SK-N-SH (cell line): ENCODE data around the gene GPR34. TPM values are rescaled to one million over a fixed set of nuclear protein-coding genes. Genes with fewer than 3 reads are reported as not detected.

Experiments
- CTCF ChIA-PET: fragments of 300-600, 350-600 bp; formaldehyde crosslinking; extraction: SDS; loops from one replicate; lab custom pipeline; 2021; lab: Yijun Ruan, JAX
- POLR2A ChIA-PET: fragments of 350-600 bp; sonication (Branson Sonifier 250); formaldehyde crosslinking; extraction: SDS; loops from one replicate; lab custom pipeline; 2020; ENCODE audit warnings: antibody characterized with exemption, inconsistent platforms; lab: Yijun Ruan, JAX
- DNase-seq: peaks from one replicate; pipeline ENCODE4 v3.0.0; 2012
- H2AFZ ChIP-seq: fragments of 200-600 bp; sonication (generic); 2 replicates; pipeline ENCODE4 v1.8.1; 2016; ENCODE audit warnings: antibody characterized with exemption, mild to moderate bottlenecking, low read depth
- H3F3A ChIP-seq: fragments of 200-600 bp; sonication (generic); replicated peaks from 2 replicates; pipeline ENCODE3; 2016; ENCODE audit warnings: antibody characterized with exemption, mild to moderate bottlenecking; ENCODE audit not compliant: insufficient read depth
- H3K27ac ChIP-seq, 2 experiments: fragments of 200-500 bp in 1 of 2; fragments of 200-600 bp in 1 of 2; sonication (Bioruptor generic) in 1 of 2; sonication (generic), shearing (Covaris generic) in 1 of 2; 2 replicates each; pipeline versions ENCODE4 v1.5.1 to v1.6.1; 2014 to 2016; ENCODE audit warnings: low read depth in 2 of 2, inconsistent platforms in 1 of 2, low read length in 1 of 2, mild to moderate bottlenecking in 1 of 2, mixed read lengths in 1 of 2
- H3K27me3 ChIP-seq: fragments of 200-600 bp; sonication (generic), shearing (Covaris generic); 2 replicates; pipeline ENCODE4 v1.6.1; 2016; ENCODE audit warnings: mixed run types; ENCODE audit not compliant: insufficient read depth
- H3K36me3 ChIP-seq, 2 experiments: fragments of 200-500 bp in 1 of 2; fragments of 200-600 bp in 1 of 2; sonication (Bioruptor generic) in 1 of 2; sonication (generic) in 1 of 2; replicated peaks in 1 of 2; 2 replicates each; pipeline versions ENCODE3 to v1.5.1; 2014 to 2016; ENCODE audit warnings: low read length in 1 of 2, mild to moderate bottlenecking in 1 of 2; ENCODE audit not compliant: insufficient read depth in 2 of 2, control insufficient read depth in 1 of 2
- H3K4me1 ChIP-seq, 2 experiments: fragments of 200-500 bp in 1 of 2; fragments of 200-600 bp in 1 of 2; sonication (Bioruptor generic) in 1 of 2; sonication (generic), shearing (Covaris generic) in 1 of 2; 2 replicates each; pipeline versions ENCODE4 v1.5.1 to v1.6.1; 2014 to 2016; ENCODE audit warnings: low read depth in 1 of 2, low read length in 1 of 2, mixed run types in 1 of 2; ENCODE audit not compliant: insufficient read depth in 2 of 2, control insufficient read depth in 1 of 2
- H3K4me2 ChIP-seq: fragments of 200-600 bp; sonication (generic), shearing (Covaris generic); 2 replicates; pipeline ENCODE4 v1.6.1; 2017; ENCODE audit warnings: mixed run types
- H3K4me3 ChIP-seq, 2 experiments: fragments of 200-500 bp in 1 of 2; fragments of 200-600 bp in 1 of 2; sonication (Bioruptor generic) in 1 of 2; sonication (generic), shearing (Covaris generic) in 1 of 2; 2 replicates each; pipeline versions ENCODE4 v1.5.1 to v1.8.1; 2014 to 2016; ENCODE audit warnings: low read depth in 2 of 2, inconsistent platforms in 1 of 2, low read length in 1 of 2, mild to moderate bottlenecking in 1 of 2, mixed read lengths in 1 of 2, moderate library complexity in 1 of 2
- H3K79me2 ChIP-seq: fragments of 200-600 bp; sonication (generic); 2 replicates; pipeline ENCODE4 v1.8.1; 2017; ENCODE audit warnings: mild to moderate bottlenecking; ENCODE audit not compliant: insufficient read depth
- H3K9ac ChIP-seq: fragments of 200-600 bp; sonication (generic); 2 replicates; pipeline ENCODE4 v1.6.1; 2017; ENCODE audit warnings: mixed run types
- H3K9me2 ChIP-seq: fragments of 200-600 bp; sonication (generic); 2 replicates; pipeline ENCODE4 v1.6.1; 2017; ENCODE audit warnings: mixed run types
- H3K9me3 ChIP-seq: fragments of 200-600 bp; sonication (generic); 2 replicates; pipeline ENCODE4 v1.6.1; 2017; ENCODE audit warnings: mixed run types, mild to moderate bottlenecking, moderate library complexity
- H4K20me1 ChIP-seq: fragments of 200-600 bp; sonication (generic); 2 replicates; pipeline ENCODE4 v1.6.1; 2017; ENCODE audit warnings: mild to moderate bottlenecking, mixed run types; ENCODE audit not compliant: insufficient read depth
- CHD2 ChIP-seq: fragments of 150-350 bp; IDR thresholded peaks from 2 replicates; pipeline ENCODE4 v1.6.1; 2018; ENCODE audit warnings: low read length; ENCODE audit not compliant: partially characterized antibody
- CTCF ChIP-seq: fragments of 200-600 bp; sonication (generic); IDR thresholded peaks from 2 replicates; pipeline ENCODE4 v1.6.1; 2017; ENCODE audit warnings: antibody characterized with exemption, mild to moderate bottlenecking, moderate library complexity
- ELF1 ChIP-seq: IDR thresholded peaks from 2 replicates; pipeline ENCODE4 v1.4.0; 2012
- EP300 ChIP-seq, 2 experiments: IDR thresholded peaks; 2 replicates each; pipeline versions ENCODE4 v1.4.0 to v1.6.1; 2012; ENCODE audit warnings: borderline replicate concordance in 1 of 2, low read depth in 1 of 2, low read length in 1 of 2
- FOSL2 ChIP-seq: IDR thresholded peaks from 2 replicates; pipeline ENCODE4 v1.4.0; 2012; ENCODE audit warnings: low read depth, mild to moderate bottlenecking, moderate library complexity, borderline replicate concordance
- FOXM1 ChIP-seq: IDR thresholded peaks from 2 replicates; pipeline ENCODE4 v1.4.0; 2012; ENCODE audit warnings: low read depth, mild to moderate bottlenecking
- IRF3 ChIP-seq: fragments of 150-350 bp; IDR thresholded peaks from 2 replicates; pipeline ENCODE4 v1.6.1; 2016; ENCODE audit warnings: mild to moderate bottlenecking, low read depth, low read length
- MXI1 ChIP-seq: IDR thresholded peaks from 2 replicates; pipeline ENCODE4 v1.6.1; 2012; ENCODE audit warnings: mild to moderate bottlenecking, low read depth, low read length, improper control_type of control experiment
- NFIC ChIP-seq: IDR thresholded peaks from 2 replicates; pipeline ENCODE4 v1.4.0; 2012; ENCODE audit warnings: borderline replicate concordance
- PBX3 ChIP-seq: IDR thresholded peaks from 2 replicates; pipeline ENCODE4; 2012
- POLR2AphosphoS5 ChIP-seq: IDR thresholded peaks from 2 replicates; pipeline ENCODE4 v1.6.1; 2012; ENCODE audit warnings: low read depth, low read length
- RAD21 ChIP-seq: IDR thresholded peaks from 2 replicates; pipeline ENCODE4 v1.6.1; 2012; ENCODE audit warnings: mild to moderate bottlenecking, low read length
- RCOR1 ChIP-seq: fragments of 150-350 bp; IDR thresholded peaks from 2 replicates; pipeline ENCODE4 v1.6.1; 2017; ENCODE audit warnings: antibody characterized with exemption, low read length
- SIN3A ChIP-seq: IDR thresholded peaks from 2 replicates; pipeline ENCODE4 v1.6.1; 2012; ENCODE audit warnings: low read depth, mild to moderate bottlenecking, low read length, moderate library complexity, borderline replicate concordance
- TEAD4 ChIP-seq: IDR thresholded peaks from 2 replicates; pipeline ENCODE4 v1.4.0; 2012; ENCODE audit warnings: mild to moderate bottlenecking, borderline replicate concordance; ENCODE audit not compliant: insufficient read depth
- YY1 ChIP-seq: IDR thresholded peaks from 2 replicates; pipeline ENCODE4 v1.4.0; 2012; ENCODE audit warnings: low read depth, mild to moderate bottlenecking
- ZBTB33 ChIP-seq: IDR thresholded peaks from 2 replicates; pipeline ENCODE4 v1.4.0; 2012; ENCODE audit warnings: low read depth, borderline replicate concordance
- WGBS: methylation state at CpG from one replicate; pipeline ENCODE4 v1.1.6; 2017; ENCODE audit warnings: low lambda C conversion rate; 5-methylcytosine and 5-hydroxymethylcytosine counted together
- polyA plus RNA-seq, 3 experiments: library from polyadenylated mRNA; depleted of rRNA; stranded (reverse); fragments of >200 nt; gene quantifications; 2 replicates each; pipeline ENCODE4 v1.2.3, GENCODE V29; 2012

GPR34 gene
- polyA plus RNA-seq, 1 of the 3 experiments (the other 2 are of a cell fraction) = not detected

GRCh38 chrX:41684138-41684537 is 4.6 kb upstream of the GPR34 start:
- WGBS = 30% methylated on average over 3 of the region's 3 CpGs
- H3F3A ChIP-seq = no peaks in the 10 kb centered on the region
- POLR2A ChIA-PET = no interaction called here
- no peaks in the 10 kb centered on the region for H3K9me3 ChIP-seq
- no peak overlapping the region for H3K4me2 ChIP-seq
- H3K9ac ChIP-seq = no peak overlapping the region
- CTCF ChIA-PET = no interaction called here
- H3K27ac ChIP-seq = no peak overlapping the region
- no peaks in the 10 kb centered on the region; the same call in 1 of the 2 replicates for H3K27me3 ChIP-seq
- H3K4me3 ChIP-seq = no peak overlapping the region
- DNase-seq = no peak
- H3K36me3 ChIP-seq = no peaks in the 10 kb centered on the region
- no peak overlapping the region for H2AFZ ChIP-seq
- TF ChIP-seq EP300 (IDR thresholded peaks at IDR 0.05; ENCODE audit: borderline replicate concordance in 1 of 2, low read depth in 1 of 2, low read length in 1 of 2) = no peak
- TF ChIP-seq POLR2AphosphoS5 = no peak
- TF ChIP-seq SIN3A = no peak
- TF ChIP-seq PBX3 = no peak
- TF ChIP-seq RCOR1 = no peak
- TF ChIP-seq TEAD4 = no peak
- no peak for TF ChIP-seq NFIC
- TF ChIP-seq IRF3 = no peak
- no peaks in the 10 kb centered on the region for H3K4me1 ChIP-seq
- H3K79me2 ChIP-seq = no peaks in the 10 kb centered on the region
- H3K9me2 ChIP-seq = no peaks in the 10 kb centered on the region
- no peaks in the 10 kb centered on the region for H4K20me1 ChIP-seq

GRCh38 chrX:41684940-41685339 is 3.8 kb upstream of the GPR34 start:
- Histone ChIP-seq H3K27ac (no peak overlapping the region), H3K36me3 (no peaks in the 10 kb centered on the region), H3K9ac (no peak overlapping the region), H3F3A (no peaks in the 10 kb centered on the region), H3K4me2 (no peak overlapping the region), H3K4me1 (no peaks in the 10 kb centered on the region), H3K27me3 (no peaks in the 10 kb centered on the region; the same call in 1 of the 2 replicates), H3K9me2 (no peaks in the 10 kb centered on the region), H3K79me2 (no peaks in the 10 kb centered on the region), H3K4me3 (no peak overlapping the region), H2AFZ (no peak overlapping the region), H3K9me3 (no peaks in the 10 kb centered on the region), H4K20me1 (no peaks in the 10 kb centered on the region)
- CTCF ChIA-PET = no interaction called here
- POLR2A ChIA-PET = no interaction called here
- no peak for DNase-seq
- 40% methylated on average over 2 of the region's 2 CpGs for WGBS
- TF ChIP-seq MXI1 (no peak), YY1 (no peak), FOXM1 (no peak), NFIC (no peak), RAD21 (no peak), ZBTB33 (no peak), ELF1 (no peak), PBX3 (no peak), CTCF (no peak), CHD2 (no peak), FOSL2 (no peak)
